Thyroid gland (tissue), 4 donors: Measurements from ENCODE around the gene TSPAN16. TPM values are rescaled to one million over a fixed set of nuclear protein-coding genes. Genes with fewer than 3 reads are reported as not detected.

Experiments
- DNase-seq, 2 donors: peaks; one replicate each; pipeline ENCODE4 v3.0.0-alpha.2; 2019
- H3K27ac ChIP-seq, 3 donors: fragments of 200-600 bp; sonication (generic); 1 replicate in 2 of 3; 2 replicates in 1 of 3; pipeline ENCODE4 v1.5.1; 2016 to 2019; ENCODE audit warnings: mild to moderate bottlenecking in 1 of 3, moderate library complexity in 1 of 3
- H3K27me3 ChIP-seq: fragments of 200-600 bp; sonication (generic); one replicate; pipeline ENCODE4 v1.5.1; 2019
- H3K36me3 ChIP-seq, 2 donors: fragments of 200-600 bp; sonication (generic); one replicate each; pipeline ENCODE4 v1.5.1; 2016 to 2019
- H3K4me1 ChIP-seq, 2 donors: fragments of 200-600 bp; sonication (generic); one replicate each; pipeline ENCODE4 v1.5.1; 2017 to 2019
- H3K4me3 ChIP-seq, 3 donors: fragments of 200-600 bp; sonication (generic); replicated peaks in 1 of 3; 1 replicate in 2 of 3; 2 replicates in 1 of 3; pipeline ENCODE4 v1.5.1; 2016; ENCODE audit warnings: mild to moderate bottlenecking in 1 of 3
- H3K9me3 ChIP-seq: fragments of 200-600 bp; sonication (generic); one replicate; pipeline ENCODE4 v1.5.1; 2017
- CTCF ChIP-seq, 6 experiments: fragments of 200-600 bp in 3 of 6; fragments of 450-650 bp in 3 of 6; sonication (generic) in 3 of 6; IDR thresholded peaks; one replicate each; pipeline ENCODE4 v1.5.1; 2016 to 2019; ENCODE audit warnings: antibody characterized with exemption in 6 of 6, mild to moderate bottlenecking in 2 of 6, inconsistent platforms in 1 of 6, moderate library complexity in 1 of 6
- POLR2A ChIP-seq, 2 donors: fragments of 450-650 bp; IDR thresholded peaks; one replicate each; pipeline ENCODE4 v1.6.1; 2017; ENCODE audit warnings: antibody characterized with exemption in 2 of 2, mild to moderate bottlenecking in 2 of 2, moderate library complexity in 1 of 2
- WGBS, 2 donors: methylation state at CpG; one replicate each; pipeline ENCODE4 v1.1.5; 2017; 5-methylcytosine and 5-hydroxymethylcytosine counted together
- intact Hi-C: fragments of 100-400 bp; cut with DNase I; formaldehyde crosslinking; loops from one replicate; pipeline ENCODE4 v1.15.1; 2023
- total RNA-seq, 4 donors: library from RNA; depleted of rRNA; stranded (reverse); fragments of >200 nt; gene quantifications; one replicate each; pipeline ENCODE4 v1.2.3, GENCODE V29; 2016

TSPAN16 gene
- total RNA-seq, 4 donors from 2014 or later, result 0.54 TPM; not detected in 3

GRCh38 chr19:11264452-11265176 lies 31.3 kb upstream of the TSPAN16 start:
- no peaks in the 10 kb centered on the region for H3K36me3 ChIP-seq
- peak; percentile 97 for DNase-seq
- H3K27ac ChIP-seq, result peak overlapping the region; percentile 70 to 93 (median 88)
- 46 to 58% methylated on average over 16 to 17 of the region's 19 CpGs for WGBS, 2 donors
- intact Hi-C loops, result no loop called here
- H3K4me3 ChIP-seq, result no peak overlapping the region
- peaks cover 4 to 47% of the 10 kb centered on the region in 2 donors for H3K4me1 ChIP-seq
- no peaks in the 10 kb centered on the region for H3K27me3 ChIP-seq
- no peaks in the 10 kb centered on the region for H3K9me3 ChIP-seq
- TF ChIP-seq POLR2A (IDR thresholded peaks at IDR 0.05) (peak in 1 of 2 donors; percentile 66), CTCF (IDR thresholded peaks at IDR 0.05) (no peak)

GRCh38 chr19:11265177-11265784 lies 30.7 kb upstream of the TSPAN16 start:
- WGBS, 2 donors, result 95 to 96% methylated on average over 6 of the region's 6 CpGs
- Histone ChIP-seq H3K27ac (peak overlapping the region; percentile 70 to 93 (median 88)), H3K4me1 (peaks cover 4 to 51% of the 10 kb centered on the region in 2 donors), H3K27me3 (no peaks in the 10 kb centered on the region), H3K36me3 (no peaks in the 10 kb centered on the region), H3K4me3 (no peak overlapping the region), H3K9me3 (no peaks in the 10 kb centered on the region)
- no peak for DNase-seq
- intact Hi-C loops, result no loop called here
- no peak for TF ChIP-seq POLR2A (IDR thresholded peaks at IDR 0.05)
- TF ChIP-seq CTCF (IDR thresholded peaks at IDR 0.05), result no peak

- no peak overlapping the region for H3K4me3 ChIP-seq
- no peak for DNase-seq
- no peaks in the 10 kb centered on the region for H3K36me3 ChIP-seq
- TF ChIP-seq POLR2A (IDR thresholded peaks at IDR 0.05) (no peak), CTCF (IDR thresholded peaks at IDR 0.05) (no peak)
- intact Hi-C loops, result no loop called here
- H3K4me1 ChIP-seq, result peaks cover 4 to 51% of the 10 kb centered on the region in 2 donors
- H3K9me3 ChIP-seq, result no peaks in the 10 kb centered on the region
- WGBS, 2 donors, result 79 to 80% methylated on average over 9 to 11 of the region's 11 CpGs
- H3K27me3 ChIP-seq, result no peaks in the 10 kb centered on the region
- H3K27ac ChIP-seq, result peak overlapping the region in 2 of 3 donors; percentile 70 to 93
These were observed 30.1 kb upstream of the TSPAN16 start for GRCh38 chr19:11265785-11266236.

GRCh38 chr19:11267316-11268085 lies 28.5 kb upstream of the TSPAN16 start:
- TF ChIP-seq CTCF (IDR thresholded peaks at IDR 0.05), result no peak
- TF ChIP-seq POLR2A (IDR thresholded peaks at IDR 0.05), result no peak
- WGBS, 2 donors, result 90 to 93% methylated on average over 10 of the region's 10 CpGs
- intact Hi-C loops, result no loop called here
- Histone ChIP-seq H3K4me3 (no peak overlapping the region), H3K36me3 (no peaks in the 10 kb centered on the region), H3K27ac (peak overlapping the region in 1 of 3 donors; percentile 36), H3K27me3 (no peaks in the 10 kb centered on the region), H3K4me1 (peaks cover 4 to 43% of the 10 kb centered on the region in 2 donors), H3K9me3 (no peaks in the 10 kb centered on the region)
- DNase-seq, result no peak
